Measurements from ENCODE around the gene GRIN2D.

GRIN2D gene

GRCh38 chr19:48353677-48354076, 39.8 kb upstream of the GRIN2D start:
- TF ChIP-seq CTCF (IDR thresholded peaks at IDR 0.05; ENCODE audit: low read depth, low read length, missing control alignments), result no peak
- no peak overlapping the region for H3K4me3 ChIP-seq (ENCODE audit: low read depth, low read length)
- no peak for DNase-seq (ENCODE audit: low read depth)

GRCh38 chr19:48354332-48354992, 39.0 kb upstream of the GRIN2D start:
- no peak for DNase-seq (ENCODE audit: low read depth)
- no peak for TF ChIP-seq CTCF (IDR thresholded peaks at IDR 0.05; ENCODE audit: low read depth, low read length, missing control alignments)

GRCh38 chr19:48355365-48355954, 38.0 kb upstream of the GRIN2D start:
- no peak for TF ChIP-seq CTCF (IDR thresholded peaks at IDR 0.05; ENCODE audit: low read depth, low read length, missing control alignments)
- DNase-seq (ENCODE audit: low read depth), result no peak
- no peak overlapping the region for H3K4me3 ChIP-seq (ENCODE audit: low read depth, low read length)

More at GRCh38 chr19:48354332-48354992, 39.0 kb upstream of the GRIN2D start:
- no peak overlapping the region for H3K4me3 ChIP-seq (ENCODE audit: low read depth, low read length)

GRCh38 chr19:48359123-48359522, 34.3 kb upstream of the GRIN2D start:
- H3K4me3 ChIP-seq (ENCODE audit: low read depth, low read length), result no peak overlapping the region
- DNase-seq (ENCODE audit: low read depth), result no peak
- TF ChIP-seq CTCF (IDR thresholded peaks at IDR 0.05; ENCODE audit: low read depth, low read length, missing control alignments), result no peak

- no peak for DNase-seq (ENCODE audit: low read depth)
- TF ChIP-seq CTCF (IDR thresholded peaks at IDR 0.05; ENCODE audit: low read depth, low read length, missing control alignments), result no peak
- H3K4me3 ChIP-seq (ENCODE audit: low read depth, low read length), result no peak overlapping the region
Observed at GRCh38 chr19:48361912-48362311, 31.6 kb upstream of the GRIN2D start.

- H3K4me3 ChIP-seq (ENCODE audit: low read depth, low read length), result peak overlapping the region; percentile 62
- TF ChIP-seq CTCF (IDR thresholded peaks at IDR 0.05; ENCODE audit: low read depth, low read length, missing control alignments), result peak; percentile 16
- DNase-seq (ENCODE audit: low read depth), result peak; percentile 78
Observed at GRCh38 chr19:48362716-48363499, 30.6 kb upstream of the GRIN2D start.

All from GM12864 (cell line).